Fibroblast of pulmonary artery (primary cell): ENCODE results near the gene ATF3.
A peak's percentile ranks its signal among the peaks of the same experiment; 100 is the strongest.
"Not testable (repeated sequence)": the region's sequence is repeated elsewhere in the genome, so short reads cannot be mapped to it uniquely, and the experiment has no call there.

Experiments
- DNase-seq: peaks from one replicate; pipeline ENCODE4 v3.0.0-alpha.2; 2010; ENCODE audit warnings: low read depth
- H3K4me3 ChIP-seq: replicated peaks from 2 replicates; pipeline ENCODE4 v1.5.1; 2011; ENCODE audit warnings: low read depth, mild to moderate bottlenecking, control low read depth, low read length, moderate library complexity
- TF ChIP-seq, protein P1 (sequence below): IDR thresholded peaks from 2 replicates; pipeline ENCODE4 v1.5.1; 2011; ENCODE audit warnings: mild to moderate bottlenecking, control low read depth, low read length, inconsistent platforms; ENCODE audit errors: missing control alignments

ATF3 gene

GRCh38 chr1:212634252-212634651 is 25.7 kb downstream of the ATF3 start:
- DNase-seq: no peak
- TF ChIP-seq, protein P1, sequence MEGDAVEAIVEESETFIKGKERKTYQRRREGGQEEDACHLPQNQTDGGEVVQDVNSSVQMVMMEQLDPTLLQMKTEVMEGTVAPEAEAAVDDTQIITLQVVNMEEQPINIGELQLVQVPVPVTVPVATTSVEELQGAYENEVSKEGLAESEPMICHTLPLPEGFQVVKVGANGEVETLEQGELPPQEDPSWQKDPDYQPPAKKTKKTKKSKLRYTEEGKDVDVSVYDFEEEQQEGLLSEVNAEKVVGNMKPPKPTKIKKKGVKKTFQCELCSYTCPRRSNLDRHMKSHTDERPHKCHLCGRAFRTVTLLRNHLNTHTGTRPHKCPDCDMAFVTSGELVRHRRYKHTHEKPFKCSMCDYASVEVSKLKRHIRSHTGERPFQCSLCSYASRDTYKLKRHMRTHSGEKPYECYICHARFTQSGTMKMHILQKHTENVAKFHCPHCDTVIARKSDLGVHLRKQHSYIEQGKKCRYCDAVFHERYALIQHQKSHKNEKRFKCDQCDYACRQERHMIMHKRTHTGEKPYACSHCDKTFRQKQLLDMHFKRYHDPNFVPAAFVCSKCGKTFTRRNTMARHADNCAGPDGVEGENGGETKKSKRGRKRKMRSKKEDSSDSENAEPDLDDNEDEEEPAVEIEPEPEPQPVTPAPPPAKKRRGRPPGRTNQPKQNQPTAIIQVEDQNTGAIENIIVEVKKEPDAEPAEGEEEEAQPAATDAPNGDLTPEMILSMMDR: no peak
- no peak overlapping the region for H3K4me3 ChIP-seq

DNA sequence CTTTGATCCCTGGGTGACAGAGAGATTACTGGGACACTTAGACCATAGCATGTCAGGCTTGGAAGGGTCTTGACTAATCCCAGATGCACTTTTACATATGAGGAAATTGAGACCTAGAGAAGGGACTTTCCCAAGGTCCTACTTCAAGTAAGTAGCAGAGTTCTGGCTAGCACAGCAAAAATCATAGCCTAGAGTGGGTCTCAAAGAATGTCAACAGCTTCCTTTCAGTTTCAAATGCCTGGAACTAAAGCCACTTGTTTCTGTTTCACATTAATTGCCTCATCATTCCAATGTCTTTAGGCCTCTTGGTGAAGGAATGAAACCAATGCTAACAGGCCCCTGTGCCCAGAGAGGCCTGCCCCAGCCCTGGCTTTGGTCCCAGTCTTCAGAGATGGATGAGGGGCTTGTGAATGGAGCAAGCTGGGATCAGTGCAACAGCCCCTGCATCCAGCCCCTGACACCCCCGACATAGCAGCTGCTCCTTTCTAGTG is 26.6 kb downstream of the ATF3 start:
- H3K4me3 ChIP-seq: no peak overlapping the region
- peak; percentile 54 for DNase-seq
- TF ChIP-seq, protein P1: no peak

GRCh38 chr1:212637902-212638301 is 29.3 kb downstream of the ATF3 start:
- TF ChIP-seq, protein P1: no peak
- H3K4me3 ChIP-seq: no peak overlapping the region
- DNase-seq: no peak

- TF ChIP-seq, protein P1: no peak
- DNase-seq: peak; percentile 42
- no peak overlapping the region for H3K4me3 ChIP-seq
These were observed 30.1 kb downstream of the ATF3 start for GRCh38 chr1:212638492-212639151.

DNA sequence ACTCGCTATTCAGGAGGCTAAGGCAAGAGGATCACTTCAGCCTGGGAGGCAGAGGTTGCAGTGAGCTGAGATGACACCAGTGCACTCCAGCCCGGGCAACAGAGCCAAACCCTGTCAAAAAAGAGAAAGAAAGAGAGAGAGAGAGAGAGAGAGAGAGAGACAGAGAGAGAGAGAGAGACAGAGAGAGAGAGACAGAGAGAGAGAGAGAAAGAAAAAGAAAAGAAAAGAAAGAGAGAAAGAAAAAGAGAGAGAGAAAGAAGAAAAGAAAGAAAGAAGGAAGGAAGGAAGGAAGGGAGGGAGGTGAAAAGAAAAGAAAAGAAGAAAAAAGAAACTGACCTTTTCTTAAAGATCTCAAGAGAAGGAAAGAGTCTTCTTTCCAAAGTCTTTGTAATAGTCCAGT is 31.0 kb downstream of the ATF3 start:
- H3K4me3 ChIP-seq, DNase-seq: not testable (repeated sequence)

GRCh38 chr1:212640223-212640878 is 31.8 kb downstream of the ATF3 start:
- no peak for DNase-seq
- TF ChIP-seq, protein P1: no peak
- H3K4me3 ChIP-seq: no peak overlapping the region

GRCh38 chr1:212641956-212642355 is 33.4 kb downstream of the ATF3 start:
- no peak for DNase-seq
- TF ChIP-seq, protein P1: no peak

More at GRCh38 chr1:212641956-212642355, 33.4 kb downstream of the ATF3 start:
- H3K4me3 ChIP-seq: no peak overlapping the region
